GM12878 (cell line): Measurements from ENCODE around the gene DUSP16. TPM values are rescaled to one million over a fixed set of nuclear protein-coding genes. Genes with fewer than 3 reads are reported as not detected.
"Not testable (repeated sequence)": the region's sequence is repeated elsewhere in the genome, so short reads cannot be mapped to it uniquely, and the experiment has no call there.

Source experiments
- ATAC-seq: fragments of 200-7000 bp; cut with Tn5 transposase; 3 replicates; pipeline ENCODE4 v1.9.1; 2020; ENCODE audit warnings: mild to moderate bottlenecking, moderate library complexity
- BruUV-seq: library from RNA; stranded (reverse); fragments of 400-500 nt; replicated peaks from 2 replicates; lab custom pipeline; 2021; lab: Mats Ljungman, UMichigan
- CTCF ChIA-PET: fragments of 300-600 bp; sonication (Branson Sonifier 250); formaldehyde crosslinking; extraction: SDS; loops from one replicate; lab custom pipeline; 2021; ENCODE audit warnings: inconsistent platforms; lab: Yijun Ruan, JAX
- POLR2A ChIA-PET: fragments of 350-600 bp; formaldehyde crosslinking; extraction: SDS; loops from one replicate; lab custom pipeline; 2021; ENCODE audit warnings: inconsistent platforms; lab: Charles Lee
- RAD21 ChIA-PET: fragments of 300-600 bp; sonication (Branson Sonifier 250); formaldehyde crosslinking; loops from one replicate; lab custom pipeline; 2023; ENCODE audit warnings: antibody characterized with exemption; ENCODE audit not compliant: unreplicated experiment; lab: Charles Lee
- SMC1A ChIA-PET: fragments of 300-600 bp; sonication (Branson Sonifier 250); formaldehyde crosslinking; loops from one replicate; lab custom pipeline; 2023; ENCODE audit not compliant: unreplicated experiment, uncharacterized antibody; lab: Charles Lee
- DNase-seq: peaks from one replicate; pipeline ENCODE4 v3.0.0-alpha.2; 2011; ENCODE audit warnings: low read depth, low spot score
- FAIRE-seq: peaks from 3 replicates; lab custom pipeline; 2011; peaks lifted over from hg19 to GRCh38; lab: Jason Lieb, UNC
- H2AFZ ChIP-seq: 2 replicates; pipeline ENCODE4 v1.6.0; 2011; ENCODE audit warnings: low read depth, low read length, control low read depth; ENCODE audit not compliant: control insufficient read depth
- H3K27ac ChIP-seq: 2 replicates; pipeline ENCODE4 v1.5.1; 2011; ENCODE audit warnings: control low read depth; ENCODE audit not compliant: control insufficient read depth, insufficient read depth
- H3K27me3 ChIP-seq, 2 experiments: replicated peaks in 1 of 2; 2 replicates each; pipeline versions ENCODE4 v1.6.0 to v1.6.1; 2011; ENCODE audit warnings: low read length in 1 of 2; ENCODE audit not compliant: control insufficient read depth in 2 of 2, insufficient read depth in 2 of 2
- H3K36me3 ChIP-seq, 2 experiments: 2 replicates each; pipeline ENCODE4 v1.5.1; 2011; ENCODE audit warnings: low read length in 1 of 2; ENCODE audit not compliant: control insufficient read depth in 2 of 2, insufficient read depth in 2 of 2
- H3K4me1 ChIP-seq: 2 replicates; pipeline ENCODE4 v1.6.1; 2011; ENCODE audit warnings: mild to moderate bottlenecking, low read length, moderate library complexity, mixed read lengths; ENCODE audit not compliant: control insufficient read depth, insufficient read depth
- H3K4me2 ChIP-seq: 2 replicates; pipeline ENCODE4 v1.6.0; 2011; ENCODE audit warnings: control low read depth; ENCODE audit not compliant: control insufficient read depth, insufficient read depth
- H3K4me3 ChIP-seq: fragments of 200-600 bp; sonication (generic); 2 replicates; pipeline ENCODE4 v1.5.1; 2016
- H3K79me2 ChIP-seq: 2 replicates; pipeline ENCODE4 v1.6.0; 2011; ENCODE audit warnings: low read length; ENCODE audit not compliant: control insufficient read depth, insufficient read depth
- H3K9ac ChIP-seq: 2 replicates; pipeline ENCODE4 v1.8.0; 2011; ENCODE audit warnings: low read length, control low read depth, mixed read lengths; ENCODE audit not compliant: control insufficient read depth, insufficient read depth
- H3K9me3 ChIP-seq: replicated peaks from 3 replicates; pipeline ENCODE4 v1.5.1; 2011; ENCODE audit warnings: mild to moderate bottlenecking, low read length; ENCODE audit not compliant: control insufficient read depth, insufficient read depth
- H4K20me1 ChIP-seq: 2 replicates; pipeline ENCODE4 v1.6.0; 2011; ENCODE audit not compliant: control insufficient read depth, insufficient read depth
- CHD1 ChIP-seq: IDR thresholded peaks from 2 replicates; pipeline ENCODE4 v1.6.1; 2012; ENCODE audit warnings: low read depth, low read length, improper control_type of control experiment
- IKZF1 ChIP-seq: fragments of 450-650 bp; conservative IDR thresholded peaks from 2 replicates; pipeline ENCODE4 v1.6.1; 2017; ENCODE audit warnings: antibody characterized with exemption, mild to moderate bottlenecking
- RUNX3 ChIP-seq: IDR thresholded peaks from 2 replicates; pipeline ENCODE4 v1.6.1; 2012; ENCODE audit warnings: low read length, inconsistent platforms
- TCF12 ChIP-seq: IDR thresholded peaks from 2 replicates; pipeline ENCODE4 v1.6.1; 2011; ENCODE audit warnings: low read depth, mild to moderate bottlenecking, low read length
- WGBS: methylation state at CpG from one replicate; pipeline ENCODE4 v1.1.6; 2016; ENCODE audit warnings: low lambda C conversion rate; ENCODE audit not compliant: insufficient replicate concordance, insufficient coverage; ENCODE audit errors: missing lambda C conversion rate; 5-methylcytosine and 5-hydroxymethylcytosine counted together
- in situ Hi-C: fragments of 300-500 bp; cut with MboI; formaldehyde crosslinking; loops from 9 replicates; pipeline ENCODE4 v1.14.3; 2018; ENCODE audit warnings: mixed read lengths
- intact Hi-C: fragments of 100-400 bp; cut with micrococcal nuclease; formaldehyde crosslinking; loops from one replicate; pipeline ENCODE4 v1.14.2; 2022; ENCODE audit not compliant: unreplicated experiment
- polyA plus RNA-seq, 11 experiments: library from polyadenylated mRNA; depleted of rRNA in 4 of 11; unstranded in 6 of 11; stranded (reverse) in 5 of 11; fragments of >200 nt; fragmentation: Nextera tagmentation in 4 of 11; fragmentation: Illumina TruSeq in 1 of 11; extraction: Ambion mirVana in 4 of 11; extraction: Trizol in 1 of 11; gene quantifications; 1 replicate in 1 of 11; 2 replicates in 10 of 11; pipeline versions ENCODE4 v1.2.1 to v1.2.3, GENCODE V29; 2011 to 2016; ENCODE audit warnings: inconsistent platforms in 2 of 11, missing spikeins in 2 of 11, low read depth in 1 of 11
- total RNA-seq, 4 experiments: library from RNA; depleted of rRNA in 3 of 4; stranded (reverse); fragments of >200 nt in 3 of 4; fragmentation: Illumina TruSeq in 1 of 4; extraction: Trizol in 1 of 4; gene quantifications; 2 replicates each; pipeline versions ENCODE4 v1.2.1 to v1.2.3, GENCODE V29; 2013 to 2021
- TF ChIP-seq, protein P1 (sequence below): IDR thresholded peaks from 2 replicates; pipeline ENCODE4 v1.6.1; 2012; ENCODE audit warnings: low read depth, low read length, improper control_type of control experiment

The DUSP16 gene
- total and polyA plus RNA-seq, 10 of the 15 experiments (the other 5 are each of a cell fraction or from before 2014, with no cell fraction given) = 3.9 to 75.3 (median 26.8) TPM

DNA sequence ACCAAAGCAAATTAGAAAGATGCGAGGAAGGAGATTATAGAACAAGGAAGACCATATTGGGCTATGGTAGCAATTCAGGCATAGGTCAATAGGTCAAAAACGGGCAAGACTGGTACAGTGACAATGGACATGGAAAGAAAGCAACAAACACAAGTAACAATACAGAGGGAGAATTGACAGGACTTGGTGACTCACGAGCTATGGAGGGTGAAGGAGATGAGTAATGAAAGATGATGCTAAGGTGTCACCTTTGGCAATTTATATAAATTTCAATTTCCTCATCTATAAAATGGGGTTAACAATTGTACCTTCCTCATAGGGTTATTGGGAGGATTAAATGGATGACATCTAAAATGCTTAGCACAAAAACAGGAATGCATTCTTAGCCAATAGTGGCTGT, 15.1 kb upstream of the DUSP16 start:
- ATAC-seq (no peak), DNase-seq (no peak), FAIRE-seq (no peak)
- Histone ChIP-seq H3K4me3 (no peak overlapping the region), H3K4me1 (peaks cover 17% of the 10 kb centered on the region), H3K9ac (no peak overlapping the region), H3K79me2 (no peaks in the 10 kb centered on the region), H2AFZ (no peak overlapping the region), H3K36me3 (no peaks in the 10 kb centered on the region), H3K9me3 (no peaks in the 10 kb centered on the region; the same call in 2 of the 3 replicates), H3K27me3 (no peaks in the 10 kb centered on the region), H4K20me1 (no peaks in the 10 kb centered on the region), H3K27ac (no peak overlapping the region), H3K4me2 (no peak overlapping the region)
- TF ChIP-seq CHD1 = no peak
- TF ChIP-seq IKZF1 = no peak
- no TSS peak for BruUV-seq
- intact Hi-C loops (no loop called here), in situ Hi-C loops (loop anchor here (25.0 kb wide), 1 partner anchor 1015 kb away; no protein-coding TSS in a partner anchor)
- WGBS = 85% methylated on average over 3 of the region's 3 CpGs
- ChIA-PET SMC1A (interaction anchor here (0.7 to 3.4 kb wide), 14 partner anchors 9 to 73 kb away, joined by 3 to 19 read pairs (median 4); no protein-coding TSS in a partner anchor), CTCF (interaction anchor here (0.6 to 4.0 kb wide), 4 partner anchors 14 to 210 kb away, joined by 3 to 27 read pairs (median 4); partner anchors contain the start of gene DUSP16), POLR2A (interaction anchor here (0.7 to 1.4 kb wide), 2 partner anchors 8 to 30 kb away, joined by 3 to 5 read pairs; no protein-coding TSS in a partner anchor), RAD21 (interaction anchor here (0.6 to 1.6 kb wide), 4 partner anchors 27 to 90 kb away, joined by 3 to 5 read pairs (median 3); no protein-coding TSS in a partner anchor)

DNA sequence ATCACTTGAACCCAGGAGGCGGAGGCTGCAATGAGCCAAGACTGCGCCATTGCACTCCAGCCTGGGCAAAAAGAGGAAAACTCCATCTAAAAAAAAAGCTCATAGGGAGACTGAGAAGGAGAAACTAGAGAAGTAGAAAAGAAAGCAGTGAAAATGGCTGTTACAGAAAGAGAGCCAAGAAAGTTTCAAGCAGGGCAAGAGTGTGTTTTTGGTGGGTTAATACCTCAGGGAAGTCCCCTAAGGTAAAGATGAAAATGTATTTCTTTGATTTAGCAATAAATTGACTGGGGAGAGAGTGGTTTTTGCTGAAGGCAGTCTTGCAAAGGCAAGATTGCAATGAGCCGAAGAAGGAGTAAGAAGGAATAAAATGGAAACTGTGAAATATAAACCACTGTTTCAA, 10.0 kb upstream of the DUSP16 start:
- no peak for DNase-seq
- in situ Hi-C loops (no loop called here), intact Hi-C loops (no loop called here)
- Histone ChIP-seq H3K79me2 (no peaks in the 10 kb centered on the region), H4K20me1 (no peaks in the 10 kb centered on the region), H2AFZ (peak overlapping the region; percentile 71), H3K4me2 (peak overlapping the region; percentile 62; the same call in 1 of the 2 replicates), H3K36me3 (no peaks in the 10 kb centered on the region), H3K9ac (peak overlapping the region; percentile 35; the same call in 1 of the 2 replicates), H3K4me1 (no peaks in the 10 kb centered on the region; the same call in none of the 2 replicates), H3K27ac (peak overlapping the region; percentile 81), H3K4me3 (peak overlapping the region; percentile 32; the same call in 1 of the 2 replicates), H3K27me3 (no peaks in the 10 kb centered on the region), H3K9me3 (no peaks in the 10 kb centered on the region)
- POLR2A ChIA-PET = interaction anchor here (0.6 to 2.1 kb wide), 5 partner anchors 10 to 139 kb away, joined by 3 to 9 read pairs (median 4); no protein-coding TSS in a partner anchor
- ATAC-seq = peak; percentile 61
- 67% methylated on average over 3 of the region's 3 CpGs for WGBS
- FAIRE-seq = no peak
- SMC1A ChIA-PET = interaction anchor here (0.6 to 4.0 kb wide), 11 partner anchors 9 to 234 kb away, joined by 3 to 17 read pairs (median 3); partner anchors contain the start of gene DUSP16
- TF ChIP-seq RUNX3 (peak; percentile 21; the same call in 1 of the 2 replicates), TCF12 (no peak)
- TF ChIP-seq, protein P1, sequence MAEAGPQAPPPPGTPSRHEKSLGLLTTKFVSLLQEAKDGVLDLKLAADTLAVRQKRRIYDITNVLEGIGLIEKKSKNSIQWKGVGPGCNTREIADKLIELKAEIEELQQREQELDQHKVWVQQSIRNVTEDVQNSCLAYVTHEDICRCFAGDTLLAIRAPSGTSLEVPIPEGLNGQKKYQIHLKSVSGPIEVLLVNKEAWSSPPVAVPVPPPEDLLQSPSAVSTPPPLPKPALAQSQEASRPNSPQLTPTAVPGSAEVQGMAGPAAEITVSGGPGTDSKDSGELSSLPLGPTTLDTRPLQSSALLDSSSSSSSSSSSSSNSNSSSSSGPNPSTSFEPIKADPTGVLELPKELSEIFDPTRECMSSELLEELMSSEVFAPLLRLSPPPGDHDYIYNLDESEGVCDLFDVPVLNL = no peak
- BruUV-seq = no TSS peak
- RAD21 ChIA-PET = interaction anchor here (0.6 to 1.6 kb wide), 3 partner anchors 9 to 71 kb away, joined by 4 to 5 read pairs (median 5); partner anchors contain the start of gene DUSP16
- CTCF ChIA-PET = interaction anchor here (0.6 to 2.6 kb wide), 9 partner anchors 9 to 932 kb away, joined by 3 to 20 read pairs (median 5); partner anchors contain the start of gene DUSP16

- intact Hi-C loops, RAD21 ChIA-PET: not testable (repeated sequence)
These were observed 3.3 kb upstream of the DUSP16 start for GRCh38 chr12:12565971-12566370.

More at GRCh38 chr12:12565971-12566370, 3.3 kb upstream of the DUSP16 start:
- H2AFZ ChIP-seq, CTCF ChIA-PET, H3K9ac ChIP-seq, H3K4me3 ChIP-seq, BruUV-seq, H4K20me1 ChIP-seq, FAIRE-seq, POLR2A ChIA-PET, DNase-seq, ATAC-seq, H3K9me3 ChIP-seq, H3K27ac ChIP-seq, H3K4me2 ChIP-seq, SMC1A ChIA-PET, H3K36me3 ChIP-seq, H3K27me3 ChIP-seq: not testable (repeated sequence)
- peaks cover 13% of the 10 kb centered on the region for H3K4me1 ChIP-seq
- 92% methylated on average over 22 of the region's 32 CpGs for WGBS
- H3K79me2 ChIP-seq = peaks cover 12% of the 10 kb centered on the region
- in situ Hi-C loops = loop anchor here (10.0 kb wide), 1 partner anchor 191 kb away; no protein-coding TSS in a partner anchor
